ENCODE data around the gene SLC22A5. TPM values are rescaled to one million over a fixed set of nuclear protein-coding genes. Genes with fewer than 3 reads are reported as not detected.

Gene SLC22A5
- total and polyA plus RNA-seq, 9 of the 15 experiments (the other 6 are each of a cell fraction or from before 2014, with no cell fraction given): 3.0 to 16.6 (median 8.3) TPM

- TF ChIP-seq ZBTB26 (CRISPR knock-in tag; IDR thresholded peaks at IDR 0.05): no peak
- TF ChIP-seq E2F5 (CRISPR knock-in tag; IDR thresholded peaks at IDR 0.05): no peak
- TF ChIP-seq ZNF12 (CRISPR knock-in tag; IDR thresholded peaks at IDR 0.05): no peak
- TF ChIP-seq ZNF408 (CRISPR knock-in tag; IDR thresholded peaks at IDR 0.05; ENCODE audit: low read depth): no peak
- TF ChIP-seq BACH1 (tag; IDR thresholded peaks at IDR 0.05): no peak
- TF ChIP-seq ARHGAP35 (IDR thresholded peaks at IDR 0.05; ENCODE audit: partially characterized antibody): no peak
- no peak for TF ChIP-seq RAD21 (CRISPR knock-in tag; conservative IDR thresholded peaks at IDR 0.05 in 1 of 2, IDR thresholded peaks at IDR 0.05 in 1 of 2)
- TF ChIP-seq ZNF699 (CRISPR knock-in tag; IDR thresholded peaks at IDR 0.05; ENCODE audit: insufficient replicate concordance): no peak
- no peak for TF ChIP-seq ZKSCAN8 (CRISPR knock-in tag; IDR thresholded peaks at IDR 0.05)
Observed at GRCh38 chr5:132418881-132419280, 49.4 kb downstream of the SLC22A5 start (continued).
